Smooth muscle cell of the brain vasculature (primary cell): ENCODE measurements around the gene PLCB1.

Experiments used
- DNase-seq: peaks from one replicate; pipeline ENCODE4 v3.0.0-alpha.2; 2012; ENCODE audit warnings: low read depth, low spot score

Gene PLCB1

DNA sequence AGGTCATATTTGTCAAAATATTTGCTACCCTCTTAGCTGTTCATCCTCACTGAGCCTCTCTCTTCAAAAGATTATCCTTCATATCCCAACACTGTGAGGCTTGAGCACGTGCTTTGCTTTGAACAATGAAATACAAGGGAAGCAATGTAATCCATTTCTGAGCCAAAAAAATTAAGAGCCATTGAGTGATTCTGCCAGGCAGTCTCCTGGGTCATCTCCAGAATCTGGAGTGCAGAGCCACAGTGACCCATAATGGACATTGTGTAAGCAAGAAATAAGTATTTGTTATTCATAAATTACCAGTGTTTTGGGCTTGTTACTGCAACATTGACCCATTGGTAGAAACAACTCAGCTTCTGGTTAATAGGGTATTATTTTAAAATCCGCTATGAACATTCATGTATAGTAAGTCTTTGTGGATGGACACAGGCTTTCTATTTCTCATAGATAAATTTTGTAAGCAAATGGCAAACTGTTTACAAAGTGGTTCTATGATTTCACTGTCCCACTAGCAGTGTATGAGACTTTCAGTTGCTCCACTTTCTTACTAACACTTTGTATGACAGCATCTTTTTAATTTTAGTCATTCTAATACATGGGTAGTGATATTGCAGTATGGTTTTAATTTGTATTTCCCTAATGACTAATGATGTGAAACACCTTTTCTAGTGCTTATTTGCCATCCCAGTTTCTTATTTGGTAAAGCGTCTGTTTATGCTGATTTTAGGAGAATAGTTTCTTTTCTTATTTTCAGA is 358.2 kb downstream of the PLCB1 start:
- DNase-seq: no peak

DNA sequence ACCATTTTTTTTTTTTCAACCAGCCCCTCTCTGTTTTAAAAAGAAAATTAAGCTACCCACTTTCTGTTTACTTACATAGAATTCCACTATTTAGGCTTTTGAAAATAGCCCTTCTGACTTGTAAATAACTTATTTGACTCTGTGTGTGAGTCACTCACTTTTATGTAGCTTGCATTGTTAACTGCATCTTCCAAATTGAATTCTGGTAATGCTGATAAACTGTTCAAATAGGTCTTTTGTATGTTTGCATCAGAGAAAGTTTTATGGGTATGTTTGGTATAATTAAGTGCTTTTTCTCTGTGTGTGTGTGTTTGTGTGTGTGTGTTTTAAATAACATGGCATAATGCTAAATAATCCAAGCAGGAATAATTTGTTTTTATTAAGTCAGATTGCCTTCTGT is 360.1 kb downstream of the PLCB1 start:
- no peak for DNase-seq

DNA sequence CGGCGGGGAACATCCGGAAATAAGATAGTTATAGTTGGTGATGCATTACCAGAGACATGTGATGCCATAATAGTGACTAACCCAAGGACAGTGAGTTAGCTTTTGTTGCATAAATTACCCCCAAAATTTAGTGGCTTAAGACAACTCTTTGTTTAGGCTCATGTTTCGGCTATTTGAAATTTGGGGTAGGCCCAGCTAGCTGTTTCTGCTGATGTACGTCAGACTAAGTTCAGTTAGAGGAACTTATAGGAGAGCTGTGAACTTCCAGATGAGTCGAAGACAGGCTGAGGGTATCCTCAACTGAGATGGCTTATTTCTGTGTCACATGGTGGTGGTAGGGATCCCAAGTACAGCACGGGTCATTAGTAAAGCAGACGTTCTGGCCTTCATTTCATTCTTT is 366.5 kb downstream of the PLCB1 start:
- DNase-seq: no peak

GRCh38 chr20:8504030-8504429 is 372.0 kb downstream of the PLCB1 start:
- DNase-seq: no peak

GRCh38 chr20:8505476-8506200 is 373.6 kb downstream of the PLCB1 start:
- DNase-seq: no peak

- DNase-seq: no peak
Observed at GRCh38 chr20:8507231-8507630, 375.2 kb downstream of the PLCB1 start.

DNA sequence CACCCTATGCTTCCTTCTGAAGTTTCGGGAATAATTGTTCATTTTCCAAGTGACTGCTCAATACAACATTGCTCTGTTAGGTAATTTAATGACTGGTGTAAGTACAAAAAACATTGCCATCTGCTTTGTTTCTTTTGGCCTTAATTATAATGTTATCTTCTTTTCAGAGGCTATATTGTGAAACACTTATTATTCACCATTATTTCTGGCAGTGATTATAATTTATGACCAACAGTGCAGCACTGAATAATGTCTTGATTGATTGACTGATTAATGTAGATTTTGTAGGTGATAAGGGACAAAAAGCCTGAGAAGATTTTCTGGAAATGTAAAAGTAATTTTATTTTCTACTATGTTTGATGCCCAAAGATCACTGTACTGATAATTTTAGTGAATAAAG is 377.7 kb downstream of the PLCB1 start:
- DNase-seq: no peak

DNA sequence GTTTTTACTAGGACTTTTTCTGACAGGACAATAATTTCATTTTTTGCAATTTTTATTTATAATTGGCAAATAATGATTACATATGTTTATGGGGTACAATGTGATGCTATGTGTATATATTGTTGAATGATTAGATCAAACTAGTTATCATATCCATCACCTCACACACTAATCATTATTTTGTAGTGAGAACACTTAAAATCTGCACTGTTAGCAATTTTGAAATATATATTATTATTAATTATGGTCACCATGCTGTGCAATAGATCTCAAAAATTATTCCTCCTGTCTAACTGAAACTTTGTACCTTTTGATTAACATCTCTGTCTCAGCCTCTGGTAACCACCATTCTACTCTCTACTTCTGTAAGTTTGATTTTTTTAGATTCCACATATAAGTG is 378.7 kb downstream of the PLCB1 start:
- no peak for DNase-seq

DNA sequence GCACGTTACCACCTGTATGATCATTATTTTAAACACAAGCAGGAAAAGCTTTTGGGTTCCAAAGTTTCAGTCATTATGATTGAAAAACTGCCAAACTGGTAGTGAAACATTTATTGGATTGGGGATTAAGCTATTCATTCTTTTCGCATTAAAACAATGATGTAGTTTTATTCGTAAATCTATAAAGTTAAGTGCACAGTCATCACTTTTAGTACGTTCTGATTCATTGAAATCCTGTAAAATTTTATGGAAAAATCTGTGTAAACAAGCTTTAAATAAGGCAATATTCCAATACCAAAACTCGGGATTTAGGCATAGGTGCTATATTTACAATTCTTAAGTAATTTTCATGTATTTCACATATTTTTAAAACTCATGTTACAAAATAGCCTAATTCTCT is 379.9 kb downstream of the PLCB1 start:
- no peak for DNase-seq

GRCh38 chr20:8515810-8516435 is 383.9 kb downstream of the PLCB1 start:
- no peak for DNase-seq

DNA sequence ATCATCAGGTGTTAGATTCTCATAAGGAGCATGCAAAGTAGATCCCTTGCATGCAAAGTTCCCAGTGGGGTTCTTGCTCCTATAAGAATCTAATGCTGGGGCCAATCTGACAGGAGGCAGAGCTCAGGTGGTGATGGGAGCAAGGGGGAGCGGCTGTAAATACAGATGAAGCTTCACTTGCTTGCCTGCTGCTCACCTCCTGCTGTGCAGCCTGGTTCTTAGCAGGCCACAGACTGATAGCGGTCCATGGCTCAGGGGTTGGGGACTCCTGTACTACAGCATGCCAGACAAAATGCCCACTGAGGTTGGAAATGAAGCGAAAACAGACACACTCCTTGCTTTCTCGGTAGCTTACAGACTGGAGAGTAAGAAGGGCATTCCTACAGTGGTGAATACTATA is 386.8 kb downstream of the PLCB1 start:
- DNase-seq: no peak

DNA sequence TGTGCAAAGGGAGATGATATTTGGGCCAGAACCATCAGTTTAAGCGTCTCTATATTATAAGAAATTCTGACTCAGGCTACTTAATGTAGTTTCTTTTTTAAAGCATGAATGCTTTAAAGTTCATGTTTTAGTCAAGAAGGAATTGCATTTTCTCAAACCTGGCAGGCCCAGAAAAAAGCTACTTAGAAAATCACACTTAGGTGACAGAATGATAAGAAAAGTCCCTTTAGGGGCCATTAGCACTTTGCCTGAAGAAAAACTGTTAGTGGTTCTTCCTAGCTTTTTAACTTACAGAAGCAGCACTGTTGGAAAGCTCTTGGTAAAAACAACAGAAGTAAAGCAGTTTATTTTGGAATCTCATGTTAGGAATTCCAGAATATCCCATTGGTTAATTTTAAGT is 387.8 kb downstream of the PLCB1 start:
- no peak for DNase-seq

- DNase-seq: no peak
Observed at GRCh38 chr20:8522168-8522567, 390.1 kb downstream of the PLCB1 start.

DNA sequence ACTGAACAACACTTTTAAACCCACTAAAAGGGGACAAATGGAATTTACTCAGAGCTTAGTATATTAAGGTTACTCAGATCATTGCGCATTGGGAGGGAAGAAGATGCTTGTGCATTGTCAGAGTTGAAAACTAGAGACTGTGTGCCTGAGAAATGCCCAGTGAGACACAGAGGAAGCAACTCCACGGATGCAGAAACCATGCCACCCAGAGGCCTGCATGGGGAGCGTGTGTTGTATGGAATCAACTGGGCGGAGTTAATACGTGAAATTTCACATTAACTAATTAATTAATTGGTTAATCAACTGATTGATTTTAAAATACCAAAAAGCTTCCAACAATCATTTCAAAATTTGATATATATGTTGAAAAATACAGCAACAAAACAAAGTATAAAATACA is 391.6 kb downstream of the PLCB1 start:
- DNase-seq: no peak

DNA sequence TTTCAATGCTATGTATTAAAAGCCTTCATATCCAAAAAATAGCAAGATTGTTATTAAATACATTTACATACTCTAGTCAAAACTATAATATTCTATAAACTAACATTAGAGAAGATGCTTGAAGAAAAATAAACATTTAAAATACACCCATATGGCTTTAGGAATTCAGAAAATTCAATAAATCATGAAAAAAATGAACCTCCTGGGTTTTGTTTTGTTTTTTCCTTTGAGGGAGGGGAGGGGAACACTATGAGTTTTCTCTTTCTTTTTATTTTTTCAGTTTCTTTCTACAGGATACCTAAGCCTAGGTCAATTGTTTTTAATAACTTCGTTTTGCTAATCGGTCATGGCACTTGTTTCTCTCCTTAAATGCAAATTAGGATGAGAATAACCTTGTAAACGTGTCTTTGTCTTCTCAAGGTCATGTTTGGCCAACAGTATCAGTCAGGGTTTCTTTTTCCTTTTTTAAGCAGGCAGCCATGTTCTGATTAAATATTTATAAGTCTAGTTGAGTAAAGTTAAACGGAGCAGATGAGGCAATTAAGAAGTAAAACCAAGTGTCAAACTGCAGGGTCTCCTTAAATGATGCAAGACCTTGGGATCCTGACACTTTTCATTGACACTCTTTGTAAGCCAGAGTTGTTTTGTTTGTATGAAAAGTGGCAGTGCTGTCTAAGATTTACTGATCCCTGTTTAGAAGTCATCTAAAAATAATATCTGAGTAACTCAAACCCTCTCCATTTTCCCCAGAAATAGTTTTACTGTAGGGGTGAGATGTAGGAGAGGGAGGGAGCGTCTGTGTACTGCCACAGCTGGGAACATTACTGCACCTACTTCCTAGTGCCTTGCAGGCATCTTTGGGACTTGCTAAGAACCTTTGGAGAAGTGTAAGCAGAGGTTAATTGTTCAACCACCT is 392.3 kb downstream of the PLCB1 start:
- DNase-seq: no peak

- no peak for DNase-seq
Observed at GRCh38 chr20:8525017-8525343, 392.9 kb downstream of the PLCB1 start.

GRCh38 chr20:8526610-8527009 is 394.5 kb downstream of the PLCB1 start:
- DNase-seq: no peak

GRCh38 chr20:8527998-8528723 is 396.1 kb downstream of the PLCB1 start:
- DNase-seq: no peak

- DNase-seq: no peak
Observed at GRCh38 chr20:8530022-8530421, 398.0 kb downstream of the PLCB1 start.

DNA sequence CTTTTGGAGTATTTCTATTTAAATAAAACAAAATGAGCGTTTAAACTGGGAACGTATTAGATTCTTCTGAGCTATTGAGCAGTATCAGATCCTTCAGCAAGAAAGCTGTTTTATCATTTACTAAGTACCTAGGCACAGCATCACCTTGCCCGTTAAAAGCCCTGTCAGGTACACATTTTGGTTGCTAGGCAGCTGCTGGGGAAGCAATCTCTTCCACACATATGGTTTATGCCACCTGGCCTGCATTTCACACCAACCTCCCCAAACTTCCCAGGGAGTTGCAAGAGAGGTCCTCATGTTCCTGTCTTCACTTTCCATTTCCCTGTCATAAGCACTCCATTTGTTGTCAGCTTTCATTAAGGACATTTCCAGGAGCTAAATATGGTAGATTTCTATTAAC is 400.1 kb downstream of the PLCB1 start:
- DNase-seq: no peak
